GM23338 (cell line): ENCODE results near the gene NUP214. TPM values are rescaled to one million over a fixed set of nuclear protein-coding genes. Genes with fewer than 3 reads are reported as not detected.

Experiments
- ATAC-seq: fragments of 200-7000 bp; cut with Tn5 transposase; 3 replicates; pipeline ENCODE4 v1.9.1; 2020
- DNase-seq: peaks from one replicate; pipeline ENCODE4 v3.0.0-alpha.2; 2015; ENCODE audit warnings: low spot score
- H2AFZ ChIP-seq: fragments of 200-600 bp; sonication (generic); 2 replicates; pipeline ENCODE4 v1.8.0; 2016; ENCODE audit warnings: antibody characterized with exemption, mild to moderate bottlenecking, moderate library complexity
- H3F3A ChIP-seq: fragments of 200-600 bp; sonication (generic); replicated peaks from 2 replicates; pipeline ENCODE4 v1.8.0; 2017; ENCODE audit warnings: antibody characterized with exemption, mixed run types, low read depth
- H3K27ac ChIP-seq: fragments of 200-600 bp; sonication (generic); 2 replicates; pipeline ENCODE4 v1.6.1; 2016; ENCODE audit warnings: low read depth
- H3K27me3 ChIP-seq: fragments of 200-600 bp; sonication (generic); 2 replicates; pipeline ENCODE4 v1.8.0; 2016; ENCODE audit warnings: mild to moderate bottlenecking, mixed run types, moderate library complexity; ENCODE audit not compliant: insufficient read depth
- H3K36me3 ChIP-seq: fragments of 200-600 bp; sonication (generic); 2 replicates; pipeline ENCODE4 v1.8.0; 2016; ENCODE audit warnings: mild to moderate bottlenecking; ENCODE audit not compliant: insufficient read depth
- H3K4me1 ChIP-seq: fragments of 200-600 bp; sonication (generic); 2 replicates; pipeline ENCODE4 v1.8.0; 2016; ENCODE audit warnings: mild to moderate bottlenecking, moderate library complexity; ENCODE audit not compliant: insufficient read depth
- H3K4me2 ChIP-seq: fragments of 200-600 bp; sonication (generic); 2 replicates; pipeline ENCODE4 v1.7.1; 2017; ENCODE audit warnings: mixed run types
- H3K4me3 ChIP-seq: fragments of 200-600 bp; sonication (generic); 2 replicates; pipeline ENCODE4 v1.6.1; 2016; ENCODE audit warnings: mixed run types
- H3K79me2 ChIP-seq: fragments of 200-600 bp; sonication (generic); replicated peaks from 2 replicates; pipeline ENCODE4 v1.8.0; 2017; ENCODE audit warnings: mild to moderate bottlenecking; ENCODE audit not compliant: insufficient read depth
- H3K9me2 ChIP-seq: fragments of 200-600 bp; sonication (generic); 2 replicates; pipeline ENCODE4 v1.8.0; 2017; ENCODE audit not compliant: insufficient read depth
- H4K20me1 ChIP-seq: fragments of 200-600 bp; sonication (generic); replicated peaks from 2 replicates; pipeline ENCODE4 v1.8.0; 2017; ENCODE audit warnings: mild to moderate bottlenecking; ENCODE audit not compliant: insufficient read depth
- H3K27ac Mint-ChIP-seq: 2 replicates; pipeline ENCODE4 v1.8.0; 2020; ENCODE audit warnings: inconsistent platforms, mild to moderate bottlenecking, moderate library complexity, mixed read lengths
- H3K27me3 Mint-ChIP-seq: 3 replicates; pipeline ENCODE4 v1.8.0; 2022; ENCODE audit warnings: low read depth, mild to moderate bottlenecking, moderate library complexity, mixed read lengths, inconsistent platforms; ENCODE audit not compliant: insufficient read depth, poor library complexity
- H3K36me3 Mint-ChIP-seq: 3 replicates; pipeline ENCODE4 v1.8.0; 2021; ENCODE audit warnings: low read depth, mild to moderate bottlenecking, inconsistent platforms, moderate library complexity, mixed read lengths
- H3K4me1 Mint-ChIP-seq: 3 replicates; pipeline ENCODE4 v1.8.0; 2020; ENCODE audit warnings: mild to moderate bottlenecking, inconsistent platforms, mixed read lengths
- H3K4me3 Mint-ChIP-seq: 3 replicates; pipeline ENCODE4 v1.8.0; 2021; ENCODE audit warnings: moderate library complexity, mild to moderate bottlenecking, inconsistent platforms, mixed read lengths
- H3K9me3 Mint-ChIP-seq: 3 replicates; pipeline ENCODE4 v1.8.0; 2020; ENCODE audit warnings: moderate library complexity, mild to moderate bottlenecking, inconsistent platforms, mixed read lengths
- CTCF ChIP-seq, 2 experiments: fragments of 200-600 bp in 1 of 2; sonication (generic) in 1 of 2; conservative IDR thresholded peaks; 2 replicates each; pipeline versions ENCODE4 v1.5.1 to v1.6.1; 2016 to 2017; ENCODE audit warnings: antibody characterized with exemption in 2 of 2, low read depth in 2 of 2, mild to moderate bottlenecking in 2 of 2, moderate library complexity in 1 of 2
- ETS1 ChIP-seq: IDR thresholded peaks from 2 replicates; pipeline ENCODE4 v1.6.1; 2016; ENCODE audit warnings: antibody characterized with exemption
- EZH2 ChIP-seq: fragments of 200-600 bp; sonication (generic); IDR thresholded peaks from one replicate; pipeline ENCODE4 v1.8.0; 2017; ENCODE audit warnings: antibody characterized with exemption, mild to moderate bottlenecking, low read depth; ENCODE audit not compliant: unreplicated experiment
- EZH2phosphoT487 ChIP-seq: fragments of 200-600 bp; sonication (generic); IDR thresholded peaks from one replicate; pipeline ENCODE4 v1.8.1; 2018; ENCODE audit warnings: antibody characterized with exemption; ENCODE audit not compliant: unreplicated experiment
- JUNB ChIP-seq: IDR thresholded peaks from one replicate; pipeline ENCODE4 v1.6.1; 2016; ENCODE audit warnings: antibody characterized with exemption; ENCODE audit not compliant: unreplicated experiment
- NANOG ChIP-seq: IDR thresholded peaks from 2 replicates; pipeline ENCODE4 v1.6.1; 2016; ENCODE audit warnings: antibody characterized with exemption, borderline replicate concordance
- POLR2AphosphoS5 ChIP-seq: IDR thresholded peaks from 2 replicates; pipeline ENCODE4 v1.6.1; 2016; ENCODE audit warnings: antibody characterized with exemption, low read depth
- REST ChIP-seq: IDR thresholded peaks from one replicate; pipeline ENCODE4 v1.6.1; 2018; ENCODE audit warnings: antibody characterized with exemption; ENCODE audit not compliant: unreplicated experiment
- STAT1 ChIP-seq: IDR thresholded peaks from one replicate; pipeline ENCODE4 v1.6.1; 2016; ENCODE audit warnings: antibody characterized with exemption; ENCODE audit not compliant: unreplicated experiment
- ZNF114 ChIP-seq: fragments of 250-450 bp; sonication (Bioruptor Pico); IDR thresholded peaks from 2 replicates; pipeline ENCODE4 v1.5.0; 2020; ENCODE audit warnings: mild to moderate bottlenecking, moderate library complexity
- ZNF331 ChIP-seq: fragments of 250-450 bp; sonication (Bioruptor Pico); IDR thresholded peaks from 2 replicates; pipeline ENCODE4 v1.5.0; 2020; ENCODE audit warnings: low read depth, mild to moderate bottlenecking, moderate library complexity
- ZNF462 ChIP-seq: fragments of 250-450 bp; sonication (Bioruptor Pico); IDR thresholded peaks from 2 replicates; pipeline ENCODE4 v1.5.0; 2020; ENCODE audit warnings: mild to moderate bottlenecking, moderate library complexity
- polyA plus RNA-seq: library from polyadenylated mRNA; unstranded; fragments of >200 nt; fragmentation: Nextera tagmentation; extraction: Ambion mirVana; gene quantifications from 2 replicates; pipeline ENCODE4 v1.2.1, GENCODE V29; 2016
- total RNA-seq: library from RNA; depleted of rRNA; stranded (reverse); fragments of >200 nt; shearing (Covaris generic); gene quantifications from 2 replicates; pipeline ENCODE4 v1.2.3, GENCODE V29; 2014

NUP214 gene
- total and polyA plus RNA-seq, 2 experiments from 2014 or later, result 36.0 to 57.0 TPM

GRCh38 chr9:131120620-131121228 is 4.7 kb upstream of the NUP214 start:
- TF ChIP-seq ZNF331 (CRISPR knock-in tag) (no peak), ZNF114 (CRISPR knock-in tag) (no peak), REST (no peak), ETS1 (no peak), POLR2AphosphoS5 (no peak), NANOG (no peak), STAT1 (no peak), EZH2 (no peak), CTCF (conservative IDR thresholded peaks at IDR 0.05; ENCODE audit: low read depth in 2 of 2) (no peak), JUNB (no peak), ZNF462 (CRISPR knock-in tag) (no peak), EZH2phosphoT487 (no peak)
- Histone ChIP-seq H3K4me3 (no peak overlapping the region), H3K9me2 (no peaks in the 10 kb centered on the region), H3F3A (peaks cover 9% of the 10 kb centered on the region; the same call in 1 of the 2 replicates), H3K36me3 (peaks cover 29% of the 10 kb centered on the region), H3K27me3 (no peaks in the 10 kb centered on the region), H4K20me1 (no peaks in the 10 kb centered on the region; the same call in none of the 2 replicates), H3K79me2 (peaks cover 2% of the 10 kb centered on the region), H3K4me2 (no peak overlapping the region), H3K27ac (no peak overlapping the region), H2AFZ (no peak overlapping the region), H3K4me1 (no peaks in the 10 kb centered on the region)
- ATAC-seq (no peak), DNase-seq (no peak)
- Mint-ChIP-seq H3K27ac (no peak overlapping the region), H3K4me3 (no peak overlapping the region), H3K27me3 (peaks cover 15% of the 10 kb centered on the region), H3K9me3 (no peaks in the 10 kb centered on the region), H3K36me3 (peaks cover 58% of the 10 kb centered on the region), H3K4me1 (0 out of 3 replicates have a peak, but pooled peaks cover 5% of the 10 kb centered on the region)
